Endothelial cell of umbilical vein (primary cell): ENCODE results near the gene SH3PXD2A. TPM values are rescaled to one million over a fixed set of nuclear protein-coding genes. Genes with fewer than 3 reads are reported as not detected.

ENCODE experiments used
- BruUV-seq: library from RNA; stranded (reverse); fragments of 400-500 nt; replicated peaks from 2 replicates; lab custom pipeline; 2021; lab: Mats Ljungman, UMichigan
- CTCF ChIA-PET: fragments of 300-600, 350-600 bp; sonication (Branson Sonifier 250); formaldehyde crosslinking; loops from one replicate; lab custom pipeline; 2021; ENCODE audit warnings: antibody characterized with exemption, inconsistent platforms; lab: Charles Lee
- POLR2A ChIA-PET: fragments of 300-600, 350-600 bp; sonication (Branson Sonifier 250); formaldehyde crosslinking; loops from one replicate; lab custom pipeline; 2021; ENCODE audit warnings: antibody characterized with exemption, inconsistent platforms; lab: Charles Lee
- DNase-seq: peaks from one replicate; pipeline ENCODE4 v3.0.0-alpha.2; 2011; ENCODE audit warnings: low read depth, low spot score
- FAIRE-seq: peaks from 2 replicates; lab custom pipeline; 2011; peaks lifted over from hg19 to GRCh38; lab: Jason Lieb, UNC
- H2AFZ ChIP-seq: 2 replicates; pipeline ENCODE4 v1.6.0; 2012; ENCODE audit warnings: low read depth, low read length, control low read depth, inconsistent platforms
- H3K27ac ChIP-seq: 2 replicates; pipeline ENCODE4 v1.5.1; 2011; ENCODE audit warnings: low read depth, mild to moderate bottlenecking, control low read depth, low read length, moderate library complexity; ENCODE audit not compliant: insufficient read depth
- H3K27me3 ChIP-seq, 2 experiments: 2 replicates each; pipeline versions ENCODE4 v1.6.0 to v1.6.1; 2011; ENCODE audit warnings: low read length in 2 of 2, mixed read lengths in 1 of 2; ENCODE audit not compliant: control insufficient read depth in 2 of 2, insufficient read depth in 2 of 2
- H3K36me3 ChIP-seq, 2 experiments: 2 replicates in 1 of 2; 3 replicates in 1 of 2; pipeline ENCODE4 v1.5.1; 2011; ENCODE audit warnings: low read length in 2 of 2, mild to moderate bottlenecking in 1 of 2, moderate library complexity in 1 of 2; ENCODE audit not compliant: control insufficient read depth in 2 of 2, insufficient read depth in 2 of 2; ENCODE audit errors: extremely low read depth in 1 of 2
- H3K4me1 ChIP-seq: 3 replicates; pipeline ENCODE4 v1.5.1; 2011; ENCODE audit warnings: mild to moderate bottlenecking, low read length; ENCODE audit not compliant: control insufficient read depth, insufficient read depth; ENCODE audit errors: extremely low read depth
- H3K4me2 ChIP-seq: 2 replicates; pipeline ENCODE4 v1.6.1; 2011; ENCODE audit warnings: low read length, control low read depth, mixed read lengths; ENCODE audit not compliant: insufficient read depth
- H3K4me3 ChIP-seq, 3 experiments: fragments of 200-600 bp in 1 of 3; sonication (generic), shearing (Covaris generic) in 1 of 3; replicated peaks in 1 of 3; 2 replicates each; pipeline ENCODE4 v1.5.1; 2011 to 2016; ENCODE audit warnings: control low read depth in 3 of 3, low read length in 3 of 3, mild to moderate bottlenecking in 2 of 3, inconsistent platforms in 1 of 3, low read depth in 1 of 3, moderate library complexity in 1 of 3; ENCODE audit not compliant: insufficient read depth in 1 of 3
- H3K79me2 ChIP-seq: 2 replicates; pipeline ENCODE4 v1.6.0; 2012; ENCODE audit warnings: low read length, inconsistent platforms; ENCODE audit not compliant: control insufficient read depth, insufficient read depth
- H3K9ac ChIP-seq: replicated peaks from 2 replicates; pipeline ENCODE3; 2011; ENCODE audit warnings: low read length, control low read depth; ENCODE audit not compliant: insufficient read depth; ENCODE audit errors: extremely low read depth
- H3K9me1 ChIP-seq: replicated peaks from 3 replicates; pipeline ENCODE4 v1.6.0; 2011; ENCODE audit warnings: mild to moderate bottlenecking, low read length; ENCODE audit not compliant: control insufficient read depth, insufficient read depth; ENCODE audit errors: extremely low read depth
- H3K9me3 ChIP-seq: replicated peaks from 2 replicates; pipeline ENCODE4 v1.5.1; 2012; ENCODE audit warnings: low read length, inconsistent platforms; ENCODE audit not compliant: control insufficient read depth, insufficient read depth
- H4K20me1 ChIP-seq: replicated peaks from 2 replicates; pipeline ENCODE3; 2011; ENCODE audit warnings: mild to moderate bottlenecking, low read length; ENCODE audit not compliant: control insufficient read depth, insufficient read depth; ENCODE audit errors: extremely low read depth
- CTCF ChIP-seq, 2 donors: IDR thresholded peaks; 1 replicate in 1 of 2; 2 replicates in 1 of 2; pipeline ENCODE4 v1.5.1; 2011; ENCODE audit warnings: low read length in 2 of 2, mild to moderate bottlenecking in 2 of 2, moderate library complexity in 2 of 2, control low read depth in 1 of 2, inconsistent platforms in 1 of 2, low read depth in 1 of 2; ENCODE audit not compliant: insufficient read depth in 1 of 2; ENCODE audit errors: extremely low read depth in 1 of 2
- EZH2 ChIP-seq: IDR thresholded peaks from 2 replicates; pipeline ENCODE4 v1.6.1; 2012; ENCODE audit warnings: borderline replicate concordance, low read depth, mild to moderate bottlenecking, moderate library complexity, low read length, inconsistent platforms; ENCODE audit not compliant: severe bottlenecking
- FOS ChIP-seq: IDR thresholded peaks from 2 replicates; pipeline ENCODE4 v1.6.1; 2011; ENCODE audit warnings: mild to moderate bottlenecking, low read length, moderate library complexity, borderline replicate concordance; ENCODE audit not compliant: insufficient read depth
- GATA2 ChIP-seq: IDR thresholded peaks from 2 replicates; pipeline ENCODE4 v1.7.0; 2011; ENCODE audit warnings: low read depth, mild to moderate bottlenecking, moderate library complexity, mixed read lengths, low read length; ENCODE audit not compliant: insufficient read length, insufficient read depth
- JUN ChIP-seq: IDR thresholded peaks from 2 replicates; pipeline ENCODE4 v1.6.1; 2011; ENCODE audit warnings: borderline replicate concordance, low read depth; ENCODE audit not compliant: insufficient read length, insufficient read depth
- MYC ChIP-seq: IDR thresholded peaks from one replicate; pipeline ENCODE4 v1.6.1; 2011; ENCODE audit warnings: mild to moderate bottlenecking, low read depth, low read length
- POLR2A ChIP-seq: IDR thresholded peaks from 2 replicates; pipeline ENCODE4 v1.6.1; 2012; ENCODE audit warnings: low read depth, mild to moderate bottlenecking, control low read depth, low read length
- POLR2AphosphoS5 ChIP-seq: IDR thresholded peaks from 2 replicates; pipeline ENCODE4 v1.6.1; 2012; ENCODE audit warnings: low read depth, mild to moderate bottlenecking, control low read depth, low read length, moderate library complexity; ENCODE audit not compliant: insufficient read depth
- dilution Hi-C: fragments of 300-500 bp; cut with MboI; formaldehyde crosslinking; loops from one replicate; pipeline ENCODE4 v1.15.0; 2019; ENCODE audit warnings: low sequenced_read_pairs; ENCODE audit not compliant: extremely low pct_ligation_motif_present
- intact Hi-C: fragments of 100-400 bp; cut with micrococcal nuclease; formaldehyde crosslinking; loops from one replicate; pipeline ENCODE4 v1.10.0; 2022
- polyA plus RNA-seq, 4 experiments: library from polyadenylated mRNA; depleted of rRNA in 3 of 4; stranded (reverse) in 3 of 4; unstranded in 1 of 4; fragments of >200 nt; gene quantifications; 2 replicates each; pipeline versions ENCODE4 v1.2.1 to v1.2.3, GENCODE V29; 2011 to 2012; ENCODE audit warnings: missing spikeins in 1 of 4
- total RNA-seq: library from RNA; stranded (reverse); gene quantifications from 2 replicates; pipeline ENCODE4 v1.2.3, GENCODE V29; 2021
- TF ChIP-seq, protein P1 (sequence below): IDR thresholded peaks from 2 replicates; pipeline ENCODE4 v1.6.1; 2011; ENCODE audit not compliant: insufficient read depth, insufficient read length

SH3PXD2A gene
- total and polyA plus RNA-seq, 2 donors (not counting 3 experiments of a cell fraction or from before 2014, with no cell fraction given): 1.4 to 5.1 TPM

GRCh38 chr10:103722632-103723031 lies 132.7 kb downstream of the SH3PXD2A start:
- CTCF ChIA-PET: interaction anchor here (1.1 to 1.6 kb wide), 3 partner anchors 10 to 16 kb away, joined by 3 to 6 read pairs (median 5); no protein-coding TSS in a partner anchor

More at GRCh38 chr10:103722632-103723031, 132.7 kb downstream of the SH3PXD2A start:
- no peaks in the 10 kb centered on the region for H3K9me1 ChIP-seq
- H3K79me2 ChIP-seq: no peaks in the 10 kb centered on the region
- no peaks in the 10 kb centered on the region for H3K27me3 ChIP-seq
- no peak overlapping the region for H3K27ac ChIP-seq
- no peaks in the 10 kb centered on the region for H4K20me1 ChIP-seq
- H3K9me3 ChIP-seq: no peaks in the 10 kb centered on the region
- TF ChIP-seq JUN: no peak
- TF ChIP-seq POLR2A: no peak
- no peak for TF ChIP-seq GATA2
- TF ChIP-seq EZH2: no peak
- TF ChIP-seq POLR2AphosphoS5: no peak
- TF ChIP-seq CTCF (IDR thresholded peaks at IDR 0.05; ENCODE audit: extremely low read depth in 1 of 2, insufficient read depth in 1 of 2, low read depth in 1 of 2, low read length in 2 of 2): no peak
- no peak for TF ChIP-seq FOS
- TF ChIP-seq, protein P1, sequence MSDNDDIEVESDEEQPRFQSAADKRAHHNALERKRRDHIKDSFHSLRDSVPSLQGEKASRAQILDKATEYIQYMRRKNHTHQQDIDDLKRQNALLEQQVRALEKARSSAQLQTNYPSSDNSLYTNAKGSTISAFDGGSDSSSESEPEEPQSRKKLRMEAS: no peak
- TF ChIP-seq MYC: no peak
- POLR2A ChIA-PET: no interaction called here
- dilution Hi-C loops: loop anchor here (25.0 kb wide), 1 partner anchor 140 kb away; the partner anchor contains the start of gene SH3PXD2A
- no peak overlapping the region for H3K9ac ChIP-seq
- no TSS peak for BruUV-seq
- FAIRE-seq (no peak), DNase-seq (no peak)
- H2AFZ ChIP-seq: no peak overlapping the region
- no peaks in the 10 kb centered on the region for H3K36me3 ChIP-seq
- no peaks in the 10 kb centered on the region for H3K4me1 ChIP-seq
- intact Hi-C loops: no loop called here
- no peak overlapping the region for H3K4me3 ChIP-seq
- H3K4me2 ChIP-seq: no peak overlapping the region
